ENCODE results near the gene RSRC1. TPM values are rescaled to one million over a fixed set of nuclear protein-coding genes. Genes with fewer than 3 reads are reported as not detected.
"Not testable (repeated sequence)": the region's sequence is repeated elsewhere in the genome, so short reads cannot be mapped to it uniquely, and the experiment has no call there.

Gene RSRC1
- total RNA-seq, 1 experiment from 2014 or later = 60.3 TPM

GRCh38 chr3:158333736-158334135 is 223.8 kb downstream of the RSRC1 start:
- H3K36me3 ChIP-seq (ENCODE audit: low read depth) = no peaks in the 10 kb centered on the region
- H3K27ac ChIP-seq = no peak overlapping the region
- H3K4me1 ChIP-seq (replicated peaks; ENCODE audit: insufficient read depth) = no peaks in the 10 kb centered on the region
- no peaks in the 10 kb centered on the region for H3K79me2 ChIP-seq (ENCODE audit: low read depth)
- no peaks in the 10 kb centered on the region for H4K20me1 ChIP-seq (ENCODE audit: insufficient read depth)
- H3F3A ChIP-seq (ENCODE audit: insufficient read depth, low read depth) = no peaks in the 10 kb centered on the region
- no peaks in the 10 kb centered on the region for H3K9me3 ChIP-seq (ENCODE audit: insufficient read depth, low read depth)
- no peak overlapping the region for H2AFZ ChIP-seq
- CTCF ChIA-PET = no interaction called here
- no peak for DNase-seq
- H3K27me3 ChIP-seq (ENCODE audit: insufficient read depth, low read depth) = no peaks in the 10 kb centered on the region
- no peak overlapping the region for H3K4me2 ChIP-seq
- intact Hi-C loops (cut with micrococcal nuclease; ENCODE audit: unreplicated experiment) = no loop called here
- POLR2A ChIA-PET (ENCODE audit: unreplicated experiment) = no interaction called here
- no TSS peak for BruUV-seq (replicated peaks)
- H3K9me2 ChIP-seq (ENCODE audit: insufficient read depth) = no peaks in the 10 kb centered on the region
- TF ChIP-seq EZH2 (IDR thresholded peaks at IDR 0.05; ENCODE audit: low read depth) (no peak), CTCF (conservative IDR thresholded peaks at IDR 0.05) (no peak)
- no peak overlapping the region for H3K4me3 ChIP-seq

- no peak overlapping the region for H3K27ac ChIP-seq
- no peak overlapping the region for H3K4me2 ChIP-seq
- no peaks in the 10 kb centered on the region for H4K20me1 ChIP-seq (ENCODE audit: insufficient read depth)
- H3K4me3 ChIP-seq = no peak overlapping the region
- no TSS peak for BruUV-seq (replicated peaks)
- no peaks in the 10 kb centered on the region for H3K9me2 ChIP-seq (ENCODE audit: insufficient read depth)
- H3K27me3 ChIP-seq (ENCODE audit: insufficient read depth, low read depth) = no peaks in the 10 kb centered on the region
- ChIA-PET POLR2A (ENCODE audit: unreplicated experiment) (no interaction called here), CTCF (no interaction called here)
- H2AFZ ChIP-seq = no peak overlapping the region
- H3K79me2 ChIP-seq (ENCODE audit: low read depth) = no peaks in the 10 kb centered on the region
- no peaks in the 10 kb centered on the region for H3K9me3 ChIP-seq (ENCODE audit: insufficient read depth, low read depth)
- no peaks in the 10 kb centered on the region for H3K4me1 ChIP-seq (replicated peaks; ENCODE audit: insufficient read depth)
- no peaks in the 10 kb centered on the region for H3F3A ChIP-seq (ENCODE audit: insufficient read depth, low read depth)
- no peak for DNase-seq
- no peaks in the 10 kb centered on the region for H3K36me3 ChIP-seq (ENCODE audit: low read depth)
- TF ChIP-seq EZH2 (IDR thresholded peaks at IDR 0.05; ENCODE audit: low read depth) = no peak
- intact Hi-C loops (cut with micrococcal nuclease; ENCODE audit: unreplicated experiment) = no loop called here
These were observed 227.2 kb downstream of the RSRC1 start for GRCh38 chr3:158337110-158337509.

GRCh38 chr3:158339638-158340037 is 229.7 kb downstream of the RSRC1 start:
- DNase-seq = no peak
- Histone ChIP-seq H4K20me1 (ENCODE audit: insufficient read depth) (no peaks in the 10 kb centered on the region), H3K4me2 (no peak overlapping the region), H2AFZ (no peak overlapping the region), H3K79me2 (ENCODE audit: low read depth) (no peaks in the 10 kb centered on the region), H3K9me3 (ENCODE audit: insufficient read depth, low read depth) (no peaks in the 10 kb centered on the region), H3K27me3 (ENCODE audit: insufficient read depth, low read depth) (no peaks in the 10 kb centered on the region), H3K9me2 (ENCODE audit: insufficient read depth) (no peaks in the 10 kb centered on the region), H3K36me3 (ENCODE audit: low read depth) (no peaks in the 10 kb centered on the region), H3K27ac (no peak overlapping the region), H3F3A (ENCODE audit: insufficient read depth, low read depth) (no peaks in the 10 kb centered on the region), H3K4me3 (no peak overlapping the region), H3K4me1 (replicated peaks; ENCODE audit: insufficient read depth) (no peaks in the 10 kb centered on the region)
- CTCF ChIA-PET = no interaction called here
- POLR2A ChIA-PET (ENCODE audit: unreplicated experiment) = no interaction called here
- TF ChIP-seq EZH2 (IDR thresholded peaks at IDR 0.05; ENCODE audit: low read depth) (no peak), CTCF (conservative IDR thresholded peaks at IDR 0.05) (no peak)
- BruUV-seq (replicated peaks) = no TSS peak
- intact Hi-C loops (cut with micrococcal nuclease; ENCODE audit: unreplicated experiment) = no loop called here

- H2AFZ ChIP-seq; H3K79me2 ChIP-seq (ENCODE audit: low read depth); DNase-seq; CTCF ChIA-PET; H3K9me3 ChIP-seq (ENCODE audit: insufficient read depth, low read depth); H3K4me1 ChIP-seq (replicated peaks; ENCODE audit: insufficient read depth); H4K20me1 ChIP-seq (ENCODE audit: insufficient read depth); H3K27me3 ChIP-seq (ENCODE audit: insufficient read depth, low read depth); BruUV-seq (replicated peaks); H3K27ac ChIP-seq; H3K4me2 ChIP-seq; H3F3A ChIP-seq (ENCODE audit: insufficient read depth, low read depth); H3K4me3 ChIP-seq; POLR2A ChIA-PET (ENCODE audit: unreplicated experiment); H3K9me2 ChIP-seq (ENCODE audit: insufficient read depth); intact Hi-C loops (cut with micrococcal nuclease; ENCODE audit: unreplicated experiment); H3K36me3 ChIP-seq (ENCODE audit: low read depth): not testable (repeated sequence)
These were observed 231.1 kb downstream of the RSRC1 start for GRCh38 chr3:158340951-158341350.

Data from PC-9 (cell line).